Measurements from ENCODE around the gene LPGAT1. TPM values are rescaled to one million over a fixed set of nuclear protein-coding genes. Genes with fewer than 3 reads are reported as not detected.

LPGAT1 gene, protein sequence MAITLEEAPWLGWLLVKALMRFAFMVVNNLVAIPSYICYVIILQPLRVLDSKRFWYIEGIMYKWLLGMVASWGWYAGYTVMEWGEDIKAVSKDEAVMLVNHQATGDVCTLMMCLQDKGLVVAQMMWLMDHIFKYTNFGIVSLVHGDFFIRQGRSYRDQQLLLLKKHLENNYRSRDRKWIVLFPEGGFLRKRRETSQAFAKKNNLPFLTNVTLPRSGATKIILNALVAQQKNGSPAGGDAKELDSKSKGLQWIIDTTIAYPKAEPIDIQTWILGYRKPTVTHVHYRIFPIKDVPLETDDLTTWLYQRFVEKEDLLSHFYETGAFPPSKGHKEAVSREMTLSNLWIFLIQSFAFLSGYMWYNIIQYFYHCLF
- 25.5 and 26.4 TPM in 2 replicates for total RNA-seq

DNA sequence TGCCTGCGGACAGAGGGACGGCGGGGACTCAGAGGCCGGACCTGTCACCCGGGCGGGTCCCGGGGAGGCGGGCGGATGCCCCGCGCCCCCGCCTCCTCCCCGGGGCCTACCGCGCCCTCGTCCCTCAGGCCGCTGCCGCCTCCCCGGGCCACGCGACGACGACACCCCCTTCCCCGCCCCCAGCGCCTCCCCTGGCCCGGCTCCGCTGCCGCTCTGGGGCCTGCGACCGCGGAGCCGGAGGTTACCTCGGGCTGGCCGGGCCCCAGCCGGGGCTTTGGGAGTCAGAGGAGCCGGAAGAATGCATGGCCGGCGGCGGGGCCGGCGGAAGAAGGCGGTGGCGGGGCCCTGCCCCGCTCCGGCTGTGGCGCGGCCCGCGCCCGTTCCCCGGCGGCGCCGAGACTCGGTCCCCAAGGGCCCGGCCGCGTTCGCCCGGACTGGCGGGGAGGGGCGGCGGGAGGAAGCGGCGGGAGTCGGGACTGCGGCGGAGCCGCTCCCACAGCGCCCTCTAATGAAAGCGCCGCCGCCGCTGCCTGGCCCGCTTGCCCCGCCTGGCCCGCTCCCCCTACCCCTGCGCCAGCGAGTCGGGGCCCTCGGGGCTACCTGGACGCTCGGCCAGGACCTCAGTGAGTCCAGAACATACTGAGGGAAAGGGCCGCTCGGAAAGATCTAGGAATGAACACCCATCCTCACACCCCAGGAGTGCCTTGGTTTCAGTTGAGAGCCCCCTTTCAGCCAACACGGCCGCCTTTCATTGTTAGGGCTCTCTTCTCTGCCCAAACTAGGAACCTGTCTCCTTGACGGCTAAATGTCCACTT, at the start of gene LPGAT1:
Gene LPGAT1 (minus strand): TSS at position 436 of the 815 bp plus-strand sequence. CDS start 1,467 bp downstream, outside the sequence.

Other genes with a start within 250 kb of the LPGAT1 start
- gene NEK2, start 155.1 kb downstream of the LPGAT1 start, total RNA-seq = 23.2 and 24.2 TPM in 2 replicates
- gene INTS7, start 204.8 kb upstream of the LPGAT1 start, total RNA-seq = 14.7 and 16.4 TPM in 2 replicates
- 15.7 and 17.4 TPM in 2 replicates for gene DTL, start 205.0 kb upstream of the LPGAT1 start, total RNA-seq

Measured in mammary microvascular endothelial cell (primary cell).